NK-92 treated with Interleukin-12 subunit alpha and Interleukin-12 subunit beta, amount 100 ng/mL, for 24 hours (cell line): Measurements from ENCODE around the gene RUNX3.

Source experiments
- DNase-seq: peaks from one replicate; lab custom pipeline; 2025; lab: John Stamatoyannopoulos, UW

Gene RUNX3

DNA sequence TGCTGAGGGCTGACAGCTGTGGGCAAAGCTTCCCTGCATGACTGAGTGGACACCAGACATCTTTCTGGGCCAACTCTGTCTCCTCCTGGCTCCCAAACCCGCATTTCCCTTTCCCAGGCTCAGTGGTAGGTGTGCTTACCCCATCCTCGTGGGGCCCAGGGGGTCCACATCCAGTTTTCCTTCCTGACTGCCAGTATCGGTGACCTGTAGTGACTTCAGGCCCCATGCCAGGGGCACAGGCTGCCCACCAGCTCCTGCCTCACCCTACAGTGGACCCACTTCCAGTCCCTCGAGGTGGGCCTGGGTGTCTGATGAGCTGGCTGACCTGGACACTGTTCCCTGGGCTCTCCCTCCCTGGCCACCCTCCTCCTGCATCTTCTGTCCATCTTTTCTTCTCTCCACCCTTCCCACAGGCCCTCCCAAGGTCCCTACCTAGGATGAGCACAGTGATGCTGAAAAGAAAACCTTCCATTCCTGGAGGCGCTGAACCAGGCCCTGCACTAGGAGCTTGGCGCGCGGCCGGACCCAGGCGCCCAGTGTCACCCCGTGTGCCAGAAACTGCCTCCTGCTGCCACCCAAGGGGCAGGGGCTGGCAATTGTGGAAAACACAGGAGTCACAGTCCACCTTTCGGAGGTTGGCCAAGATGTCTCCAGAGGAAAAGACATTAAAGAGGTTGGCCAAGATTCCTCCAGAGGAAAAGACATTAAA is 67.1 kb downstream of the RUNX3 start:
- DNase-seq = no peak

DNA sequence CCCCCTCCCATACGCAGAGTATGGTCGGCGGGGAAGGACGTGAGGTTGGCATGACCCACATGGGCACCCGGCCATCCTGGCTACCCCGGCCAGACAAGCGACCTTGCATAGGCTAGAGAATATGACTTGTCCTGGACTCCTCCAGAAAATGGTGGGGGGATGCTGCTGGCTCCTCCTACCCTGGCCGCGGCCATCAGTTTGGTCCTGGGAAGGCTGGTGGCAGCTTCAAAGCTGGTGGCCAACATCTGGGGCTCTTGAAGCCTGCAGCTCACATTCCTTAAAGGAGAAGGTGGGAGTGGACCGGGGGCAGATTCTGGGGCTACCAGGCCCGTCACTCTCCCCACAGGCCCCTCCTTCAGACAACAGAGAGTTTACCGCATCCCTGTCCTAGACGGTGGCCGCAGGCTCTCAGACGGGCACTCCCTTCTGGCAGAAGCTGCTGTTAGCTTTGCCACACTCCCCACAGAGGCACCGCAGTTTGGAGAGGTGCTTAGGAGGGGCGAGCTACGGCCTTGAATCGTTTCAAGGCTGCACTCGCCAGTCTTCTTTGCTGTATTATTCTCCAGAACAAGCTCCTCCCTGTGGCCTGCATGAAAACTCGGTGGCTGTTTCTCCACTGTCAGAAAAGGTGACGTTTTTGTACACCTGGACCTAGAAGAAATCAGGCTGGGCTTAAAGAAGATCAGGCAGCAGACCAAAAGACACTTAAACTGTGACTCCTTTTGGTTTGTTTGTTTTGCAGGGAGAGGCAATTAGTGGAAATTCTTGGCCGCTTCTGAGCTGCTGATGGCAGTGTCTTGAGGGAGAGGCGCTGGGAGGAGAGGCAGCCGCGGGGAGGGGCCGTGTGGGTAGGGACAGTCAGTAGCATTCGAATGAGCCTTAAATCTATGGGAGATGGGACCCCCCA is 68.0 kb downstream of the RUNX3 start:
- DNase-seq = no peak

DNA sequence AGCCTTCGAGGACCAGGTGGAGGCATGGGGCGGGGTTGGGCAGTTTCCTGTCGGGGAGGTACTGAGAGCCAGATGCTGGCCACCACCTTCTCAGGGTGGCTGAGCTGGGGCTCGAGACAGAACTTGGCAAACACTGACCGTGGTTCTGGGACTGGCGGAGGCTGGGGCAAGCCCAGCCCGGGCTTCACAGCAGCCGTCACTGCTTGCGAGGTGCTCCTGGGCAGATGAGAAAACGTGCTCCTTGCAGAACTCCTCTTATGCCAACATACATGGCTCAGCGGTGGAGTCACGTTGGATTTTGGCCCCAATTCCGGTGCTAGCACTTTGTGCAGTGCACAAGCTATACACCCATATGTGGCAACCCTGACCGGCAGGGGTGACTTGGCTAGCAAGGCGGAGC is 69.2 kb downstream of the RUNX3 start:
- DNase-seq = no peak

DNA sequence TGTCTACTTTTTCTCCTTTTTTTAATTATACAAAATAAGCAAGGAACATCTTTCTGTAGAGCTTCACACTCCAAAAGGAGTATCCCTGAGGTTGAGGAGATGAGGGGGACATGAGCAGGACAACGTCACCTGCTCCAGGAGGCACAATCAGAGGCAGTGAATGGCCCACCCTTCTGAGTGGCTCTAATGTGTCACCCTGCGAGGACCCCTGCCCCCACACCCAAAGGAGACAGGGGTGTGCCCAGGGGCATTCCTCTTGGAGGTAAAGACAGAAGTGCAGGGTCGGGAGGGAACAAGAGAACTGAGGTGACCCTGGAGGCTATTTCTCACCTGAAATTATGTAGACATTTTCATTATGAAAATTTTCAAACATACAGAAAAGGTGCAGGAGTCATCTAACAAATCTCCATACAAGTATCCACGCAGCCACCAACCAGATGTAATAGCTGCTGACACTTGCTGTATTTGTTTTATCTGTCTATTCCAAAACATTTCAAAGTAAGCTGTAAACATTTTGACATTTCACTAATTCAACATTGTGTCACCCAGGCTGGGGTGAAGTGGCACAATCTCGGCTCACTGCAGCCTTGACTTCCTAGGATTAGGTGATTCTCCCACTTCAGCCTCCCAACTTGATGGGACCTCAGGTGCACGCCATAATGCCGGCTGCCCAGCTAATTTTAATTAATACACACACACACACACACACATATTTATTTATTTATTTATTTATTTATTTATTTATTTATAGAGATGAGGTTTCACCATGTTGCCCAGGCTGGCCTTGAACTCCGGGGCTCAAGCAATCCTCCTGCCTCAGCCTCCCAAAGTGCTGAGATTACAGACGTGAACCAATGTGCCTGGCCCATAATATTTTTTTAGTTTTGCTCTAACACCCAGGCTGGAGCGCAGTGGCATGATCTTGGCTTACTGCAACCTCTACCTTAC is 70.7 kb downstream of the RUNX3 start:
- DNase-seq = no peak

DNA sequence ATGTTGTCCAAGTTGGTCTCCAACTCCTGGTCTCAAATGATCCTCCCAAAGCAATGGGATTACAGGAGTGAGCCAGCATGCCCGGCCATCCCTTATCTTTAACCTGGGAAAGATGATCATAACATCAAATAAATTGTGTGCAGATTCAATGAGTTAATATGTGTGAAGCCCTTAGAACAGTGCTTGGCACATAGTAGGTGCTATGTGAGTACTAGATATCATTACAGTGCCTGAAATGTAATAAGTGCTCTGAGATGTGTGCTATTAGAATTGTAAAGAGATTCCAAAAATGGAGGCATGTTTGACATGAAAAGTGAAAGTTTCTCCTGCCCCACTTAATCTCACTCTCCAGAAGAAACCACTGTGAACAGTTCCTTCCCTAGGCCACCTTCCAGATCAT is 71.8 kb downstream of the RUNX3 start:
- no peak for DNase-seq

DNA sequence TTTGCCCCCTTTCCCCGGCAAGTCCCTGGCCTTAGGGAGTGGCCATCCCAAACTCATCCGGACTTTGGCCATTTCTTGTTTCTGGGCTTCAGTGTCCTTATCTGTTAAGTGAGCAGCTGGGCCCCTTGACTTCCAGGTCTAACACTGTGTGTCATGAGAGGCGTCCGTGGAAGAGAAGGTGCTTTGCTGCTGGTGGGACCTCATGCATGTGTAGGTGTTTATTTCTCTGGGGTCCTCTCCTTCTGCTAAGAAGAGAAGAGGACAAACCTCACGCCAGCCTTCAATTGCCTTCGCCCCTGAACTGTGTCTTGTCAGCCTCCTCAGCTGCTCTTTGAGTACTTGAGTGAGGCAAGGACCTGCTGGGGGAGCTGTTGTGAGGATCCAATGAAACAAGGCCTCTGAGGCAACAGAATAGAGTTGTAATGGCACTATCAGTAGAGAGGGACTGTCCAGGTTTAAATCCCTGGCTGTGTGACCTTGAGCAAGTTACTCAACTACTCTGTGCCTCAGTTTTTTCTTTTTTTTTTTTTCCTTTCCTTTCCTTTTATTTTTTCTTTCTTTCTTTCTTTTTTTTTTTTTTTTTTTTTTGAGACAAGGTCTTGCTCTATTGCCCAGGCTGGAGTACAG is 72.5 kb downstream of the RUNX3 start:
- no peak for DNase-seq

DNA sequence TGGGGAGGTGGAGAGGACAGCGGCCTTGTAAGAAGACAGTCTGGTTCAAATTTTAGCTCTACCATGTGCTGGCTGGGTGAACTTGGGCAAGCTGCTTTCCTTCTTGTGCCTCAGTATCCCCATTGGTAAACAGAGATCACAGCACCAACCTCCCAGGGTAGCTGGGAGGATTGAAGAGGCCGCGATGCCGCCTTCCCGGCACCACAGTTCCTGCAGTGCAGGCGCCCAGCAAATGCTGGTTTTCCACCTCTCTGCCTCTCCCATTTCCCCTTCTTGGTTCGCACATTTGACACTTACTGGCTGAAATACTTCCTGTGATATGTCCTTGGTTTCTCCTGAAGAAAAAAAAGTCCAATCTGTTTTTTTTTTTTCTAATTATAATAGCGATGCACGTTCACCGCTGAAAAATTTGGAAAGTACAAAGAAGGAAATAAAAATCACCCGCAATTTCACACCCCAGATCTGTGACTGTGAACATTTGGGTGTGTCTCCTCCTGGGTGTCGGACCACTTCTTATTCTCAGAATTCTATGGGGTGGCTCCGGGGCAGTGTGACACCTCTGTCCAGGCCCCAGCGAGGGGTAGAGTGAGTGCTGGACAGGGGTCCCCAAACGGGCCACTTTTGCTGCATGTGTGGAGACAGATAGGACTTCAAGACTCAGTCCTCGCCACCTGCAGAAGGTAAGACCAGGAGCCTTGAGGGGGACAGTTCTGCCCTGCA is 73.1 kb downstream of the RUNX3 start:
- no peak for DNase-seq

DNA sequence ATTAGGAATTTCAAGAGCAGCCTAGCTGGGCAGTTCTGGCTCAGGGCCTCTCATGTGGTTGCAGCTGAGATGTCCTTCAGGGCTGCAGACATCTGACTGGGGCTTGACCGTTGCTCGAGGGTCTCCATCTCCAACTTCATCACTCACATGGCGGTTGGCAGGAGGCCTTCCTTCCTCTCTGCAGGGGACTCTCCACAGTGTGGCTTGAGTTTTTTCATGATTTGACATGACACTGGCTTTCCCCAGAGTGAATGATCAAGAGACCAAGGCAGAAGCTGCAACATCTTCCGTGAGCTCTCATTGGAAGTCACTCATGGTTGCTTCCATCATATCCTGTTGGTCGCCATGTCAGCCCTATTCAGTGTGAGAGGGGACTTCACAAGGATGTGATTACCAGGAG is 74.6 kb downstream of the RUNX3 start:
- no peak for DNase-seq

DNA sequence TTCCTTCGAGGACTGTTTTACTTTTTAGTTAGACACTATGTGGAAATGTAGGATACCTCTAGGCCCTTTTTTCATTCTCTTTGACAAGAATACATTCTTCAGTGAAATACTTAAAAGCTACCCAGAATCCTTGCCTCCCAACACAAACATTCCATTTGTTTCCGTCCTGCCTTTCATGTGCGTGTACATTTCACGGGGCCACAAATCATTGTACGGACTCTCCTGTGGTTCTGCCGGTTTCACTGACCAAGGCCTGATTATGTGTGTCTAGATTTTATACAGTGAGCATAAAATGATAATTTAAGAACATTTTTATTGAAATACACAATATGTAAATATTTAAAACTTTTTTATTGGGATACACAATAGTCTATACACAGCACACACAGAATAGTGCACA is 76.4 kb downstream of the RUNX3 start:
- no peak for DNase-seq

DNA sequence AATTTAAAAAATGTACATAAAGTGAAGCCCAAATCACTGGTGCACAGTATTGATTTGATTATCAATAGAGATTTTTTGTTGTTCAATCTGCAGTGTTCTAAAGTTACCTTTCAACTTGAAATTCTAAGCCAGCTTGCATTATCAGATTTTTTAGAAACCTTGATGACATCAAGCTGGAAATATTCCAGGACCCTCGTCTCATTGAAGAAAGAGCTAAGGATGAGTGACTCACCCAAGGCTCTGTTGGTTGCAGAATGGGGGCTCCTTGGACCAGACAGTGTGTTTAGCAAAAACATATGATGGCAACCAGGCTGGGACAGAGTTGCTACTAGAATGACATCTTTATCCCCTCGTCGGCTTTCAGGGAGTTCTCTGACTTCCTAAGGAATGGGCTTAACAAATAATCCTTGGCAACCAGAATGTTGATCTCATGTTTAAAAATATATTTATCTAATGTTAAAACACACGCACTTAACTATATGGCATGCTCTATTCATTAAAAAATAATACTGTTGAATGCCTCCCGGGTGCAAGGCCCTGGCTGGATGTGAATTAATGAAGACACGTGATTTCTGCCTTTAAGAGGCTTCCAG is 79.7 kb downstream of the RUNX3 start:
- no peak for DNase-seq

DNA sequence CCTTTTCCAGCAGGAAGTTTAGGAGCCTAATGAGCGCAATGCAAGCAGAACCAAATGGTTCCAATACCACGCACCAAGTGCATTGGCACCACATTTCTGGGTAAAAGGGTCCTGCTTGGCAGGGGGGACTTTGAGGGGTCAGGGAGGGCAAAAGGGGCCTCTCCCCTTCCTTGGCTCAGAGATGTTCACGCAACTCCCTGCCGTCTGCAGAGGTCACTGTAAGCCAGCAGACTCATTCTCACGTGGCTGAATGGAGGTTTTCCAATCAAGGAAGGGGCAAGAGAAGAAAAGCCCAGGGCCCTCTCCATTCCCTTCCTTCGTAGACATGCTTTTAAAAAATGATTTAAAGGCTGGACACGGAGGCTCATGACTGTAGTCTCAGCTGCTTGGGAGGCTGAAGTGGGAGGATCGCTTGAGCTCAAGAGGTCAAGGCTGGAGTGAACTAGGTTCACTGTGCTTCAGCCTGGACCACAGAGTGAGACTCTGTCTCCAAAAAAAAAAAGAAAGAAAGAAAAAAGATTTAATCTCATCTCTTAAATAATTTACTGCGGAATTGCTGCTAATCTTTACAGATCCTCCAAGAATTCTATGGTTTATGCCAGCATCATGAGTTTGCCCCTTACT is 80.3 kb downstream of the RUNX3 start:
- DNase-seq = no peak
